Ascending aorta (tissue), 2 donors: ENCODE data around the gene DLL3. TPM values are rescaled to one million over a fixed set of nuclear protein-coding genes. Genes with fewer than 3 reads are reported as not detected.
A peak's percentile ranks its signal among the peaks of the same experiment; 100 is the strongest.

Experiments used
- DNase-seq, 2 donors: peaks; one replicate each; pipeline ENCODE4 v3.0.0-alpha.2; 2019; ENCODE audit warnings: low spot score in 2 of 2
- H3K27ac ChIP-seq, 2 donors: fragments of 200-600 bp; sonication (generic); one replicate each; pipeline ENCODE4 v1.5.1; 2016 to 2017; ENCODE audit warnings: mild to moderate bottlenecking in 1 of 2
- H3K27me3 ChIP-seq: fragments of 200-600 bp; sonication (generic); one replicate; pipeline ENCODE4 v1.5.1; 2017
- H3K36me3 ChIP-seq, 2 donors: fragments of 200-600 bp; sonication (generic); one replicate each; pipeline ENCODE4 v1.5.1; 2016
- H3K4me1 ChIP-seq, 2 donors: fragments of 200-600 bp; sonication (generic); one replicate each; pipeline ENCODE4 v1.5.1; 2016 to 2017; ENCODE audit warnings: mild to moderate bottlenecking in 1 of 2
- H3K4me3 ChIP-seq, 2 donors: fragments of 200-600 bp; sonication (generic); one replicate each; pipeline ENCODE4 v1.5.1; 2016 to 2017; ENCODE audit warnings: mild to moderate bottlenecking in 1 of 2
- H3K9me3 ChIP-seq, 2 donors: fragments of 200-600 bp; sonication (generic); one replicate each; pipeline ENCODE4 v1.5.1; 2016
- CTCF ChIP-seq, 3 experiments: fragments of 200-600 bp in 2 of 3; fragments of 450-650 bp in 1 of 3; sonication (generic) in 2 of 3; IDR thresholded peaks; one replicate each; pipeline ENCODE4 v1.5.1; 2016 to 2019; ENCODE audit warnings: antibody characterized with exemption in 3 of 3, mild to moderate bottlenecking in 1 of 3, moderate library complexity in 1 of 3
- intact Hi-C: fragments of 100-400 bp; cut with DNase I; formaldehyde crosslinking; loops from one replicate; pipeline ENCODE4 v1.15.1; 2023
- total RNA-seq: library from RNA; depleted of rRNA; stranded (reverse); fragments of >200 nt; gene quantifications from one replicate; pipeline ENCODE4 v1.1.0, GENCODE V29; 2016

Gene DLL3
- total RNA-seq, 1 donor from 2014 or later, result not detected

- peak in 1 of 3 experiments; percentile 29 for TF ChIP-seq CTCF (IDR thresholded peaks at IDR 0.05)
- H3K4me3 ChIP-seq, result peak overlapping the region in 1 of 2 donors; percentile 3
- no peaks in the 10 kb centered on the region for H3K36me3 ChIP-seq
- no peak for DNase-seq
- peaks cover 0 to 8% of the 10 kb centered on the region in 2 donors for H3K4me1 ChIP-seq
- intact Hi-C loops, result no loop called here
- no peak overlapping the region for H3K27ac ChIP-seq
- no peaks in the 10 kb centered on the region for H3K27me3 ChIP-seq
- H3K9me3 ChIP-seq, result no peaks in the 10 kb centered on the region
Measured at GRCh38 chr19:39497996-39498797, 550 bp upstream of the DLL3 start.

- Histone ChIP-seq H3K27me3 (no peaks in the 10 kb centered on the region), H3K4me3 (no peak overlapping the region), H3K4me1 (peaks cover 0 to 8% of the 10 kb centered on the region in 2 donors), H3K9me3 (no peaks in the 10 kb centered on the region), H3K27ac (no peak overlapping the region), H3K36me3 (no peaks in the 10 kb centered on the region)
- no peak for DNase-seq
- intact Hi-C loops, result no loop called here
- no peak for TF ChIP-seq CTCF (IDR thresholded peaks at IDR 0.05)
Measured at GRCh38 chr19:39499932-39500331, 1.2 kb downstream of the DLL3 start.

- Histone ChIP-seq H3K4me3 (no peak overlapping the region), H3K9me3 (no peaks in the 10 kb centered on the region), H3K4me1 (peaks cover 0 to 8% of the 10 kb centered on the region in 2 donors), H3K27me3 (peaks cover 3% of the 10 kb centered on the region), H3K27ac (no peak overlapping the region), H3K36me3 (no peaks in the 10 kb centered on the region)
- no peak for DNase-seq
- intact Hi-C loops, result no loop called here
- TF ChIP-seq CTCF (IDR thresholded peaks at IDR 0.05), result no peak
Measured at GRCh38 chr19:39500543-39500942, 1.8 kb downstream of the DLL3 start.

GRCh38 chr19:39501340-39501739 is 2.6 kb downstream of the DLL3 start:
- H3K36me3 ChIP-seq, result no peaks in the 10 kb centered on the region
- no peak for TF ChIP-seq CTCF (IDR thresholded peaks at IDR 0.05)
- intact Hi-C loops, result no loop called here
- H3K4me3 ChIP-seq, result no peak overlapping the region
- no peak for DNase-seq
- no peak overlapping the region for H3K27ac ChIP-seq
- H3K9me3 ChIP-seq, result no peaks in the 10 kb centered on the region
- peaks cover 0 to 8% of the 10 kb centered on the region in 2 donors for H3K4me1 ChIP-seq
- peaks cover 6% of the 10 kb centered on the region for H3K27me3 ChIP-seq

GRCh38 chr19:39502640-39503417 is 4.1 kb downstream of the DLL3 start:
- peak; percentile 42 to 64 (median 46) for TF ChIP-seq CTCF (IDR thresholded peaks at IDR 0.05)
- DNase-seq, result peak in 1 of 2 donors; percentile 65
- peaks cover 12% of the 10 kb centered on the region for H3K27me3 ChIP-seq
- no peaks in the 10 kb centered on the region for H3K36me3 ChIP-seq
- no peak overlapping the region for H3K4me3 ChIP-seq
- intact Hi-C loops, result no loop called here
- no peak overlapping the region for H3K27ac ChIP-seq
- peaks cover 0 to 7% of the 10 kb centered on the region in 2 donors for H3K4me1 ChIP-seq
- no peaks in the 10 kb centered on the region for H3K9me3 ChIP-seq
